C4-2B (cell line): ENCODE measurements around the gene ENTPD6.

Experiments
- H3K27ac ChIP-seq: fragments of 450-650 bp; 2 replicates; pipeline ENCODE4 v1.5.1; 2017
- ZFX ChIP-seq: fragments of 450-650 bp; IDR thresholded peaks from 2 replicates; pipeline ENCODE4 v1.6.1; 2017
- TF ChIP-seq, protein P1 (sequence below): fragments of 450-650 bp; conservative IDR thresholded peaks from 2 replicates; pipeline ENCODE4 v1.5.1; 2017; ENCODE audit warnings: mild to moderate bottlenecking

Gene ENTPD6

DNA sequence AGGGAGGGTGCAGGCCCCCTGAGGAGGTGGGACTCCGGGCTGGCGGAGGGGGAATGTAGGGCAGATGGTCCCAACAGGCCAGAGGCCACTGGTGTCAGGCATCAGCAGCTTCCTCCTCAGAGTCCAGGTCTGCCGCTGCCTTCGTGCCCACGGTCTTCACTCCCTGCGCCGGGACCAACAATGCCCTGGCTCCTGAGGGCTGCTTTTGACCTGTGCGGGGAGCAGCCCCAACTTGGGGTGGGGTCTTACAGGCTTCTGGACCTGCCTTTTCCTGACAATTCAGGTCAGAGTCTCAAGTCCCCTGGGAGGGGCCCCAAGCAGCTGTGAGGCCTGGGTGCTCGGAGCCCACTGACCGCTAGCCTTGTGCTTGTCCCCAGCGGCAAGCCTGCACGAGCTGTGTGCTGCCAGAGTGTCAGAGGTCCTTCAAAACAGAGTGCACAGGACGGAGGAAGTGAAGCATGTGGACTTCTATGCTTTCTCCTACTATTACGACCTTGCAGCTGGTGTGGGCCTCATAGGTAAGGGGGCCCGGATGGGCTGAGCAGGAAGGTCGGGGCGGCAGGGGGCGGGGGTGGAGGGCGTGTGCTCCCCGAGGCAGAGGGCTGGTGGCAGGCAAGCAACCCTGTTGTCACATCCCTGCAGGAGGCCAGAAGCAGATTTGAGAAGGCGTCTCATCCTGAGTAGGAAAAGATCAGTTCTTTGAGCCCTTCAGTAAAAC, 27.1 kb downstream of the ENTPD6 start:
- H3K27ac ChIP-seq: no peak overlapping the region
- no peak for TF ChIP-seq ZFX
- TF ChIP-seq, protein P1, sequence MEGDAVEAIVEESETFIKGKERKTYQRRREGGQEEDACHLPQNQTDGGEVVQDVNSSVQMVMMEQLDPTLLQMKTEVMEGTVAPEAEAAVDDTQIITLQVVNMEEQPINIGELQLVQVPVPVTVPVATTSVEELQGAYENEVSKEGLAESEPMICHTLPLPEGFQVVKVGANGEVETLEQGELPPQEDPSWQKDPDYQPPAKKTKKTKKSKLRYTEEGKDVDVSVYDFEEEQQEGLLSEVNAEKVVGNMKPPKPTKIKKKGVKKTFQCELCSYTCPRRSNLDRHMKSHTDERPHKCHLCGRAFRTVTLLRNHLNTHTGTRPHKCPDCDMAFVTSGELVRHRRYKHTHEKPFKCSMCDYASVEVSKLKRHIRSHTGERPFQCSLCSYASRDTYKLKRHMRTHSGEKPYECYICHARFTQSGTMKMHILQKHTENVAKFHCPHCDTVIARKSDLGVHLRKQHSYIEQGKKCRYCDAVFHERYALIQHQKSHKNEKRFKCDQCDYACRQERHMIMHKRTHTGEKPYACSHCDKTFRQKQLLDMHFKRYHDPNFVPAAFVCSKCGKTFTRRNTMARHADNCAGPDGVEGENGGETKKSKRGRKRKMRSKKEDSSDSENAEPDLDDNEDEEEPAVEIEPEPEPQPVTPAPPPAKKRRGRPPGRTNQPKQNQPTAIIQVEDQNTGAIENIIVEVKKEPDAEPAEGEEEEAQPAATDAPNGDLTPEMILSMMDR: no peak

DNA sequence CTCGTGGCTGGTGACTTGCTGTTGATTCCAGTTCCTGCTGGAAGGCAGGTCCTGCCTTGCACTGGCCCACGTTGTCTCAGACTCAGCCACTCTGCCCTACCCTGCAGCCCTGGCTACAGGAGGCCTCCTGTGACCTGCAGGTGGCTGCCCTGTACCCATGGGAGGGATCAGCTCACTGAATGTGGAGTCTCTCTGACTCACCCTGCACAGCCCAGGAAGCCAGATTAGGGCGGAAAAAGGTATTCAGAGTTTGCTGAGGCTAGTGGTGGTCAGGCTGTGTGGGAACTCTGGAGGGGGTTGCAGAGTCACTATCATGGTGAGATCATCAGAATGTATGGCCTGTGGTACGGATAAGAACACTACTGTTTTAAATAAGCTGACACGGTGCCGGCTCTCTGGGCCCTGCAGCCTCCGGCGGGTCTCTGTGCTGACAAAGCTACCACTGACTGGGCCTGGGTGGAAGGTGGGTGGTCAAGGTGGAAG, 27.7 kb downstream of the ENTPD6 start:
- TF ChIP-seq ZFX: no peak
- TF ChIP-seq, protein P1: no peak
- no peak overlapping the region for H3K27ac ChIP-seq

DNA sequence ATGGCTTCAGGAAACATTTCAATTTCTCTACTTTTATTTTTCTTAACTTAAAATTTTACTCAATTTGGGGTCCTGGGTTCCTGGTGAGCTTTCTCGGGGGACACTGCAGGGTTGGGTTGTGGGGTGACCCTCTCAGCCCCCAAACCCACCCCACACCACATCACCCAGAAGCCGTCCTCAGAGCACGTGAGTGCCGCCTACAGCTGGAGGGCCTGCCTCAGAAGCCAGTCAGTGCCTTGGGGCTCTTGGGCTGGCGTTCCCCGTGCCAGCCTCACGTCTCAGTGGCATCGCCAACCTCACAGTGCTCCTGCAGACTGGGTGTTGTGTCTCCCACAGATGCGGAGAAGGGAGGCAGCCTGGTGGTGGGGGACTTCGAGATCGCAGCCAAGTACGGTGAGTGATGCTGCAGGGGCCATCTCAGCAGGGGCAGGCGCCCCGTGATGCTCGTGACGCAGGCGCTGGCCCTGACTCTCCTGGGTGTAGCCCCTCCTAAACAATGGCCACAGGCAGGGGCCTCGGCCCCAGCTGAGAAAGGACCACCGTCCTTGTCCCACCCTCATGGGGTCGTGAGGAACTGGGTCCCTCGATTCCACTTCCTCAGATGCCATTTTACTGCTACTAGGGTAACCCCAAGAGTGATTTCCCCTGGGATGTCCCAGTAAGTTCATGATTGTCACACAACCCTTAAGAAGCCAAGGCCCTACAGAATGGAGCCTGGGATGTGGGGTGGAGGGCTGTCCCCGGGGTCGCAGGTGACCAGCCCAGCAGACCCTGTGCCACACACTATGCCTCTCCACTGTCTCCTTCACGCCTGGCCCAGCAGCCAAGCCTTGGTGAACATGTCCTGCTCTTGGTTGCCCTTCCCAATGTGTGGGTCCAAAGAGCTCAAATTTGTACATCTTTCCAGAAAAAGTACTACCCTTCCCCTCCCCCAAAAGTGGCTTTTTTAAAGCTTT, 28.5 kb downstream of the ENTPD6 start:
- TF ChIP-seq, protein P1: no peak
- no peak for TF ChIP-seq ZFX
- no peak overlapping the region for H3K27ac ChIP-seq

DNA sequence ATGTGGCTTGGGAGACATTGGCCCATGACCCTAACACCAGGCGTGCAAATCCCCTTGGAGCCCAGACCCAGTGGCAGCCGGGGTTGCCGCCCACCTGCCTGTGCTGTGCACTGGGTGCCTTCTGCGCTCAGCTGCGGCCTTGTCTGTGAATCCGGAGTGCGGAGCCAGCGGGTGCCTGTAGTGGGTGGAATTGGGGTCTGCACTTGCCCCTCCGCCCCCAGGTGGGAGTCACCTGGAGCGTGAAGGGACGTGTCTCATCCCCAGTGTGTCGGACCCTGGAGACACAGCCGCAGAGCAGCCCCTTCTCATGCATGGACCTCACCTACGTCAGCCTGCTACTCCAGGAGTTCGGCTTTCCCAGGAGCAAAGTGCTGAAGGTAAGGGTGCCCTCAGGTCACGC, 29.4 kb downstream of the ENTPD6 start:
- H3K27ac ChIP-seq: no peak overlapping the region; the same call in 1 of the 2 replicates

DNA sequence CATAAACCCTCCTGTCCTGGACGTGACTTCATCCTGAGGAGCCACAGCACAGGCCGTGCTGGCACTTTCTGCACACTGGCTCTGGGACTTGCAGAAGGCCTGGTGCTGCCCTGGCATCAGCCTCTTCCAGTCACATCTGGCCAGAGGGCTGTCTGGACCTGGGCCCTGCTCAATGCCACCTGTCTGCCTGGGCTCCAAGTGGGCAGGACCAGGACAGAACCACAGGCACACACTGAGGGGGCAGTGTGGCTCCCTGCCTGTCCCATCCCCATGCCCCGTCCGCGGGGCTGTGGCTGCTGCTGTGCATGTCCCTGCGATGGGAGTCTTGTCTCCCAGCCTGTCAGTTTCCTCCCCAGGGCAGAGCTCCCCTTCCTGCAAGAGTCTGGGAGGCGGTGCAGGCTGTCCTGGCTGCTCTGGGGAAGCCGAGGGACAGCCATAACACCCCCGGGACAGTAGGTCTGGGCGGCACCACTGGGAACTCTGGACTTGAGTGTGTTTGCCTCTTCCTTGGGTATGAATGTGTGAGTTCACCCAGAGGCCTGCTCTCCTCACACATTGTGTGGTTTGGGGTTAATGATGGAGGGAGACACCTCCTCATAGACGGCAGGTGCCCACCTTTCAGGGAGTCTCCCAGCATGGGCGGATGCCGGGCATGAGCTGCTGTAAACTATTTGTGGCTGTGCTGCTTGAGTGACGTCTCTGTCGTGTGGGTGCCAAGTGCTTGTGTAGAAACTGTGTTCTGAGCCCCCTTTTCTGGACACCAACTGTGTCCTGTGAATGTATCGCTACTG, 30.3 kb downstream of the ENTPD6 start:
- TF ChIP-seq, protein P1: no peak
- no peak for TF ChIP-seq ZFX
- peak overlapping the region; percentile 86 for H3K27ac ChIP-seq

More for the DNA sequence above, 29.4 kb downstream of the ENTPD6 start:
- no peak for TF ChIP-seq ZFX
- TF ChIP-seq, protein P1: no peak

DNA sequence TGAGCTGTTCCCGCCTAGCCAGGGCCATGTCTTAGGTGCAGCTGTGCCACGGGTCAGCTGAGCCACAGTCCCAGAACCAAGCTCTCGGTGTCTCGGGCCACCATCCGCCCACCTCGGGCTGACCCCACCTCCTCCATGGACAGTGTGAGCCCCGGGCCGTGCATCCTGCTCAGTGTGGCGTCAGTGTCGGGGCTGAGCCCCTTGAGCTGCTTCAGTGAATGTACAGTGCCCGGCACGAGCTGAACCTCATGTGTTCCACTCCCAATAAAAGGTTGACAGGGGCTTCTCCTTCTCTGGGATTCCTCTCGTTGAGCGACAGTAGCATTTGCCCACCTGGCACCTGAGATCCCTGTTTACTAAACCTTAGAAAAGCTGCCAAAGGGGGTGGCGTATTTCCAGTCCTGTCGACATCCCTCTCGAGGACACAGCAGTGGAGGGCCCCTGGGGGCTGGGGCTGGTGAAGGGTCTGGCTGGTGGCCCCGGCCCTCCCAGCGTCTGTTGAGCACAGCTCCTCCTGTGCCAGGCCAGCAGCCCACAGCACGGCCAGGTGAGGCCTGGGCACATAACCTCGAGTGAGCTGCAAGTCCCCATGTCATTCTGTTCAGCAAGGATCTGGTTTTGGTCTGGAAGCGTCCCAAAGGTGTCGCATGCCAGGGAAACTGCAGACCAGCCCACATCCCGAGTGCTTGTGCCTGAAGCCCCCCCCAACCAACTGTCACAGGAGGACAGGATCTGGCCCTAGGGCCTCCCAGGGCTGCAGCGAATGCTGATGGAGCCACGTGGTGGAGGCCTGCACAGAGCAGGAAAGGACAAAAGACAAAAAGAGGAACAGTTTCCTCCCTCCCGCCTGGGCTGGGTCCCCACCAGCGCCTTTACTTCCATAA, 31.2 kb downstream of the ENTPD6 start:
- TF ChIP-seq, protein P1: no peak
- TF ChIP-seq ZFX: peak; percentile 64; the same call in 1 of the 2 replicates
- H3K27ac ChIP-seq: peak overlapping the region; percentile 86
